Measurements from ENCODE around the gene CBLC. TPM values are rescaled to one million over a fixed set of nuclear protein-coding genes. Genes with fewer than 3 reads are reported as not detected.

Gene CBLC
- polyA plus RNA-seq, 1 of the 3 experiments (the other 2 are of a cell fraction) = not detected

DNA sequence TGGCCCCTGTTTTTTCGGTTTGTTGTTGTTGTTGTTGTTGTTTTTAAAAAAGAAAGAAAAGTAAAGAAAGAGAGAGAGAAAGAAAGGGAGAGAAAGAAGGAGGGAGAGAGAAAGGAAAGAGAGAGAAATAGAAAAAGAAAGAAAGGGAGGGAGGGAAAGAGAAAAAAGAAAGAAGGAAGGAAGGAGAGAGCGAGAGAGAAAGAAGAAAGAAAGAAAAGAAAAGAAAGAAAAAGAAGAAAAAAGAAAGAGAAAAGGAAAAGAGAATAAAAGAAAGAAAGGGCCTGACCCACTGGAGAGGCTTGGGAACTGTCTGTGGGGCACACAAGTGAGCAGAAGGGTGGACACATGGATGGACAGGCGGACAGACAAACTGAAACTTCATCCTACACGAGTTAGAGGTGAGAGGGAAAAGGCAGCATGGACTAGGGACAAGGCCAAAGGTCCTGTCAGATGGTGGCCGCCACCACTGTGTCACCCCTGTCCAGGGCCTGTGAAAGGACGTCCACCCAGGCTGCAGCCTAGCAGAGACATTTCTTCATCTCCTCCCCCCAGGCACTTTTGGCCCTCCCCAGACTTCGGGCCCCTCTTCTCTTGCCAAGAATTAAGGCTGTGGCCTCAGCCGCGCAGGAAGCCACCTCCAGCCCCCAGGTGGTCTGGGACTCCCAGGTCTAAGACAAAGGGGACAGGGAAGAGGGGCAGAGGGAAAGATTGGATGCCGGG is 22.1 kb downstream of the CBLC start (continued):
- TF ChIP-seq, protein P1, sequence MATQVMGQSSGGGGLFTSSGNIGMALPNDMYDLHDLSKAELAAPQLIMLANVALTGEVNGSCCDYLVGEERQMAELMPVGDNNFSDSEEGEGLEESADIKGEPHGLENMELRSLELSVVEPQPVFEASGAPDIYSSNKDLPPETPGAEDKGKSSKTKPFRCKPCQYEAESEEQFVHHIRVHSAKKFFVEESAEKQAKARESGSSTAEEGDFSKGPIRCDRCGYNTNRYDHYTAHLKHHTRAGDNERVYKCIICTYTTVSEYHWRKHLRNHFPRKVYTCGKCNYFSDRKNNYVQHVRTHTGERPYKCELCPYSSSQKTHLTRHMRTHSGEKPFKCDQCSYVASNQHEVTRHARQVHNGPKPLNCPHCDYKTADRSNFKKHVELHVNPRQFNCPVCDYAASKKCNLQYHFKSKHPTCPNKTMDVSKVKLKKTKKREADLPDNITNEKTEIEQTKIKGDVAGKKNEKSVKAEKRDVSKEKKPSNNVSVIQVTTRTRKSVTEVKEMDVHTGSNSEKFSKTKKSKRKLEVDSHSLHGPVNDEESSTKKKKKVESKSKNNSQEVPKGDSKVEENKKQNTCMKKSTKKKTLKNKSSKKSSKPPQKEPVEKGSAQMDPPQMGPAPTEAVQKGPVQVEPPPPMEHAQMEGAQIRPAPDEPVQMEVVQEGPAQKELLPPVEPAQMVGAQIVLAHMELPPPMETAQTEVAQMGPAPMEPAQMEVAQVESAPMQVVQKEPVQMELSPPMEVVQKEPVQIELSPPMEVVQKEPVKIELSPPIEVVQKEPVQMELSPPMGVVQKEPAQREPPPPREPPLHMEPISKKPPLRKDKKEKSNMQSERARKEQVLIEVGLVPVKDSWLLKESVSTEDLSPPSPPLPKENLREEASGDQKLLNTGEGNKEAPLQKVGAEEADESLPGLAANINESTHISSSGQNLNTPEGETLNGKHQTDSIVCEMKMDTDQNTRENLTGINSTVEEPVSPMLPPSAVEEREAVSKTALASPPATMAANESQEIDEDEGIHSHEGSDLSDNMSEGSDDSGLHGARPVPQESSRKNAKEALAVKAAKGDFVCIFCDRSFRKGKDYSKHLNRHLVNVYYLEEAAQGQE (IDR thresholded peaks at IDR 0.05; ENCODE audit: low read depth, low read length) = no peak
- TF ChIP-seq TAF1 (IDR thresholded peaks at IDR 0.05; ENCODE audit: borderline replicate concordance, low read depth, low read length) (no peak), TEAD4 (IDR thresholded peaks at IDR 0.05; ENCODE audit: borderline replicate concordance, insufficient read depth) (no peak)

DNA sequence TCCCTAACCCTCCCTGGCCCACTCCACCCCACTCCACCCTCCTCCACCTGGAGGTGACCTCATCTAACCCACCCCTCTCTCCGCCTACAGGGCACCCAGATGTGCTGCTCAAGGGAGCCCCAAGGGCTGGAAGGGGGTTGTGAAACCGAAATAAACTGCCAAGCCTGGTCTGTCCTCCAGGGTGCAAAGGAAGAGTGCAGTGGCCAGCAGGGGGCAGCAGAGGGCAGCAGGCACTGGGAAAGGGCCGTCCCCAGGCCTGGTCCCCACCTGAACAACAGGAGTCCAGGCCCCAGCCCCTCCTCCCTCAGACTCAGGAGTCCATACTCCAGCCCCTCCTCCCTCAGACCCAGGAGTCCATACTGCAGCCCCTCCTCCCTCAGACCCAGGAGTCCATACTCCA is 22.8 kb downstream of the CBLC start:
- Histone ChIP-seq H2AFZ (ENCODE audit: low read depth) (no peak overlapping the region), H3K4me2 (no peak overlapping the region), H4K20me1 (ENCODE audit: insufficient read depth) (no peaks in the 10 kb centered on the region), H3K9me3 (no peaks in the 10 kb centered on the region), H3F3A (replicated peaks; ENCODE audit: insufficient read depth) (no peaks in the 10 kb centered on the region), H3K79me2 (ENCODE audit: insufficient read depth) (no peaks in the 10 kb centered on the region), H3K36me3 (replicated peaks in 1 of 2; ENCODE audit: control insufficient read depth in 1 of 2, insufficient read depth in 2 of 2, low read length in 1 of 2) (no peaks in the 10 kb centered on the region), H3K9me2 (no peaks in the 10 kb centered on the region), H3K9ac (no peak overlapping the region), H3K27ac (ENCODE audit: low read depth in 2 of 2, low read length in 1 of 2) (no peak overlapping the region), H3K27me3 (ENCODE audit: insufficient read depth) (peaks cover 34% of the 10 kb centered on the region), H3K4me3 (ENCODE audit: low read depth in 2 of 2, low read length in 1 of 2) (peak overlapping the region in 1 of 2 experiments; percentile 41; a peak in 1 of 4 replicates), H3K4me1 (ENCODE audit: control insufficient read depth in 1 of 2, insufficient read depth in 2 of 2, low read depth in 1 of 2, low read length in 1 of 2) (no peaks in the 10 kb centered on the region; a peak in 1 of 4 replicates)
- WGBS (ENCODE audit: low lambda C conversion rate) = 0% methylated on average over 2 of the region's 3 CpGs
- POLR2A ChIA-PET = no interaction called here
- DNase-seq = peak; percentile 89
- TF ChIP-seq RCOR1 (IDR thresholded peaks at IDR 0.05; ENCODE audit: low read length) (no peak), TCF12 (IDR thresholded peaks at IDR 0.05) (no peak), RXRA (IDR thresholded peaks at IDR 0.05; ENCODE audit: borderline replicate concordance, low read depth) (no peak), EZH2phosphoT487 (IDR thresholded peaks at IDR 0.05; ENCODE audit: borderline replicate concordance, low read depth) (no peak), FOXM1 (IDR thresholded peaks at IDR 0.05; ENCODE audit: low read depth) (no peak), SMC3 (IDR thresholded peaks at IDR 0.05; ENCODE audit: low read depth, low read length) (peak; percentile 82), RFX5 (IDR thresholded peaks at IDR 0.05; ENCODE audit: low read length) (no peak), SIN3A (IDR thresholded peaks at IDR 0.05; ENCODE audit: borderline replicate concordance, low read depth, low read length) (no peak), CHD2 (IDR thresholded peaks at IDR 0.05; ENCODE audit: low read length, partially characterized antibody) (no peak), YY1 (IDR thresholded peaks at IDR 0.05; ENCODE audit: low read depth) (no peak), POLR2AphosphoS5 (IDR thresholded peaks at IDR 0.05; ENCODE audit: low read depth, low read length) (no peak), JUND (IDR thresholded peaks at IDR 0.05) (no peak), RAD21 (IDR thresholded peaks at IDR 0.05; ENCODE audit: low read length) (peak; percentile 75)
- TF ChIP-seq, protein P2, sequence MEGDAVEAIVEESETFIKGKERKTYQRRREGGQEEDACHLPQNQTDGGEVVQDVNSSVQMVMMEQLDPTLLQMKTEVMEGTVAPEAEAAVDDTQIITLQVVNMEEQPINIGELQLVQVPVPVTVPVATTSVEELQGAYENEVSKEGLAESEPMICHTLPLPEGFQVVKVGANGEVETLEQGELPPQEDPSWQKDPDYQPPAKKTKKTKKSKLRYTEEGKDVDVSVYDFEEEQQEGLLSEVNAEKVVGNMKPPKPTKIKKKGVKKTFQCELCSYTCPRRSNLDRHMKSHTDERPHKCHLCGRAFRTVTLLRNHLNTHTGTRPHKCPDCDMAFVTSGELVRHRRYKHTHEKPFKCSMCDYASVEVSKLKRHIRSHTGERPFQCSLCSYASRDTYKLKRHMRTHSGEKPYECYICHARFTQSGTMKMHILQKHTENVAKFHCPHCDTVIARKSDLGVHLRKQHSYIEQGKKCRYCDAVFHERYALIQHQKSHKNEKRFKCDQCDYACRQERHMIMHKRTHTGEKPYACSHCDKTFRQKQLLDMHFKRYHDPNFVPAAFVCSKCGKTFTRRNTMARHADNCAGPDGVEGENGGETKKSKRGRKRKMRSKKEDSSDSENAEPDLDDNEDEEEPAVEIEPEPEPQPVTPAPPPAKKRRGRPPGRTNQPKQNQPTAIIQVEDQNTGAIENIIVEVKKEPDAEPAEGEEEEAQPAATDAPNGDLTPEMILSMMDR (IDR thresholded peaks at IDR 0.05) = peak; percentile 86
- TF ChIP-seq, protein P3, sequence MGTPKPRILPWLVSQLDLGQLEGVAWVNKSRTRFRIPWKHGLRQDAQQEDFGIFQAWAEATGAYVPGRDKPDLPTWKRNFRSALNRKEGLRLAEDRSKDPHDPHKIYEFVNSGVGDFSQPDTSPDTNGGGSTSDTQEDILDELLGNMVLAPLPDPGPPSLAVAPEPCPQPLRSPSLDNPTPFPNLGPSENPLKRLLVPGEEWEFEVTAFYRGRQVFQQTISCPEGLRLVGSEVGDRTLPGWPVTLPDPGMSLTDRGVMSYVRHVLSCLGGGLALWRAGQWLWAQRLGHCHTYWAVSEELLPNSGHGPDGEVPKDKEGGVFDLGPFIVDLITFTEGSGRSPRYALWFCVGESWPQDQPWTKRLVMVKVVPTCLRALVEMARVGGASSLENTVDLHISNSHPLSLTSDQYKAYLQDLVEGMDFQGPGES (IDR thresholded peaks at IDR 0.05; ENCODE audit: low read depth, low read length) = no peak
- CTCF ChIA-PET = interaction anchor here (0.6 to 3.1 kb wide), 5 partner anchors 11 to 111 kb away, joined by 3 to 19 read pairs (median 3); no protein-coding TSS in a partner anchor

Measured in SK-N-SH (cell line).